AG04450 (cell line): ENCODE measurements around the gene CDC42BPA. TPM values are rescaled to one million over a fixed set of nuclear protein-coding genes. Genes with fewer than 3 reads are reported as not detected.

Experiments
- CTCF ChIA-PET: fragments of 300-600, 350-600 bp; formaldehyde crosslinking; extraction: SDS; loops from one replicate; lab custom pipeline; 2022; ENCODE audit warnings: antibody characterized with exemption, inconsistent platforms; lab: Charles Lee
- POLR2A ChIA-PET: fragments of 350-600 bp; formaldehyde crosslinking; extraction: SDS; loops from one replicate; lab custom pipeline; 2021; ENCODE audit warnings: antibody characterized with exemption, inconsistent platforms; lab: Yijun Ruan, JAX
- DNase-seq: peaks from one replicate; pipeline ENCODE4 v3.0.0-alpha.2; 2011; ENCODE audit warnings: low read depth, low spot score
- H3K27ac ChIP-seq: one replicate; pipeline ENCODE4 v1.5.1; 2012; ENCODE audit warnings: low read depth, low read length, control low read depth
- H3K27me3 ChIP-seq: one replicate; pipeline ENCODE4 v1.6.0; 2012; ENCODE audit warnings: low read length; ENCODE audit not compliant: control insufficient read depth, insufficient read depth
- H3K4me3 ChIP-seq: 2 replicates; pipeline ENCODE4 v1.5.1; 2011; ENCODE audit warnings: mild to moderate bottlenecking, low read depth, low read length, control low read depth
- H3K9me3 ChIP-seq: 2 replicates; pipeline ENCODE4 v1.5.1; 2012; ENCODE audit warnings: low read length; ENCODE audit not compliant: control insufficient read depth, insufficient read depth
- polyA plus RNA-seq: library from polyadenylated mRNA; depleted of rRNA; stranded (reverse); fragments of >200 nt; gene quantifications from 2 replicates; pipeline ENCODE4 v1.2.3, GENCODE V29; 2011
- TF ChIP-seq, protein P1 (sequence below): IDR thresholded peaks from 2 replicates; pipeline ENCODE4 v1.5.1; 2011; ENCODE audit warnings: low read depth, low read length, control low read depth, inconsistent platforms

CDC42BPA gene
- polyA plus RNA-seq, 1 experiment: 30.7 TPM

DNA sequence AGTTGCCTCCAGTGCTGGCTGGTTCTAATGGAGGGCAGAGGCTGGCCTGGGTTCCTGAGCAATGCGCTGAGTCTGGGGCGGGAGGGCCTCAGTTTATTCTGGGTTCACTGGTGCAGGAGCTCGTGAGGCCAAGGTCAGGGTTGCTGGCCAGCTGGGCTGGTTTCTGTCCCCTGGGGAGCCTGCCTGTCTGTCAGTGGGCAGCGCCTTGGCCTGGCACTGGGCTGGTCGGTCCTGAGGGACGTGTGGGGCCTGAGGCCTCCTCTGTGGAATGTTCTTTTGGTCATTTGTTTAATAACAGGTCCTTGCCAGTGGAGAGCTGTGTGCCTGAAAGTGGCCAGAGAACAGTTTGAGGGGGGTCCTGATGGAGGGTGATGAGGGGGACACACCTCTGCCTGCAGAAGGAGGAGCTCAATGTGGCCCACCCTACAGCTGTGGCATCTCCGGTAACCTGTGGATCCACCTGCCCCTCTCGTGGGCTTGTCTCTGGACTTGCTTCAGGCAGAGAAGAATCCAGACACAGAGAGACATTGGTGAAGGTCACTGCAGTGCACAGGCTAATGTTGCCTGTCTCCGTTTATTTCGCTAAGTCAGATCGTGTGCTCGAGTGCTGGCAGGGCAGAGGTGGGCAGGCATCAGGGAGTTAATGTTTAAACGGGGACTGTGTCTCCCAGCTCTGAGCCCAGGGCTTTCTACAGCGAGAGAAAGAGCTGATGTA lies 343.6 kb downstream of the CDC42BPA start:
- H3K27ac ChIP-seq: peak overlapping the region; percentile 47
- CTCF ChIA-PET: interaction anchor here (1.0 to 1.2 kb wide), 2 partner anchors 19 to 337 kb away, joined by 3 to 4 read pairs; no protein-coding TSS in a partner anchor
- POLR2A ChIA-PET: interaction anchor here (1.4 kb wide), 1 partner anchor 35 kb away, joined by 3 read pairs; no protein-coding TSS in a partner anchor
- no peak for DNase-seq
- TF ChIP-seq, protein P1, sequence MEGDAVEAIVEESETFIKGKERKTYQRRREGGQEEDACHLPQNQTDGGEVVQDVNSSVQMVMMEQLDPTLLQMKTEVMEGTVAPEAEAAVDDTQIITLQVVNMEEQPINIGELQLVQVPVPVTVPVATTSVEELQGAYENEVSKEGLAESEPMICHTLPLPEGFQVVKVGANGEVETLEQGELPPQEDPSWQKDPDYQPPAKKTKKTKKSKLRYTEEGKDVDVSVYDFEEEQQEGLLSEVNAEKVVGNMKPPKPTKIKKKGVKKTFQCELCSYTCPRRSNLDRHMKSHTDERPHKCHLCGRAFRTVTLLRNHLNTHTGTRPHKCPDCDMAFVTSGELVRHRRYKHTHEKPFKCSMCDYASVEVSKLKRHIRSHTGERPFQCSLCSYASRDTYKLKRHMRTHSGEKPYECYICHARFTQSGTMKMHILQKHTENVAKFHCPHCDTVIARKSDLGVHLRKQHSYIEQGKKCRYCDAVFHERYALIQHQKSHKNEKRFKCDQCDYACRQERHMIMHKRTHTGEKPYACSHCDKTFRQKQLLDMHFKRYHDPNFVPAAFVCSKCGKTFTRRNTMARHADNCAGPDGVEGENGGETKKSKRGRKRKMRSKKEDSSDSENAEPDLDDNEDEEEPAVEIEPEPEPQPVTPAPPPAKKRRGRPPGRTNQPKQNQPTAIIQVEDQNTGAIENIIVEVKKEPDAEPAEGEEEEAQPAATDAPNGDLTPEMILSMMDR: no peak
- H3K9me3 ChIP-seq: peaks cover 5% of the 10 kb centered on the region
- H3K4me3 ChIP-seq: no peak overlapping the region
- no peaks in the 10 kb centered on the region for H3K27me3 ChIP-seq

DNA sequence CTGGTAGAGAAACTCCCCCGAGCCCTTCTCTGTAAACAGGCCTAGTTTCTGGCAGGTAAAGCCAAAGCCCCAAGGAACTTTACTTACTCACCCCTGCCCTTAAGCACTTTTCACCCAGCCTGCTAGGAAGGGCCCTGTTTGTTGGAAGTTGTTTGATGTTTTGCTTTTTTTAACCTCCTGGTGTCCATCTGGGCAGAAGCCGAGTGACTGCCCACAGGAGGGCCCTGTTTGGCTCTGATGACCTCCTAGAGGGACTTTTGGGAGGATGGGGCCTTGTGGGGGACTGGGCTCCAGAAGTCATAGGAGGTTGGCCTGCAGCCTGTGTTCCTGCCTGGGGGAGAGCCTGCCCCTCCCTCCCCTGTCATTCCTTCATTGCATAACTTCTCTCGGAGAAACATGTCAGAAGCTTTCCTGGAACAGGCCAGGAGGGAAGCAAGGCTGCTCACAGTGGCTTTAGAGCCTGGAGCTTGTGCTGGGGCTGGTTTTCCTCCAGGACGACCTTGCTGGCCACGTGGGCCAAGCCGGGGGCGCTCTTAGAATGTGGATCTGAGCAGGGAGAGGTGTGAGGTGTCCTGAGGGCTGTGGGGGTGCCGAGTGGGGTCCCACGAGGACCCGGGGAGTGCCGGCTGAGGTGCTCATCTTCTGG lies 344.3 kb downstream of the CDC42BPA start:
- no peak for DNase-seq
- TF ChIP-seq, protein P1: 0 out of 2 replicates have a peak, but pooled peaks have one; percentile 2
- Histone ChIP-seq H3K4me3 (no peak overlapping the region), H3K27me3 (no peaks in the 10 kb centered on the region), H3K27ac (peak overlapping the region; percentile 47), H3K9me3 (peaks cover 5% of the 10 kb centered on the region)
- ChIA-PET POLR2A (interaction anchor here (1.4 kb wide), 1 partner anchor 35 kb away, joined by 3 read pairs; no protein-coding TSS in a partner anchor), CTCF (interaction anchor here (0.5 to 1.2 kb wide), 3 partner anchors 19 to 336 kb away, joined by 3 to 4 read pairs (median 3); no protein-coding TSS in a partner anchor)

DNA sequence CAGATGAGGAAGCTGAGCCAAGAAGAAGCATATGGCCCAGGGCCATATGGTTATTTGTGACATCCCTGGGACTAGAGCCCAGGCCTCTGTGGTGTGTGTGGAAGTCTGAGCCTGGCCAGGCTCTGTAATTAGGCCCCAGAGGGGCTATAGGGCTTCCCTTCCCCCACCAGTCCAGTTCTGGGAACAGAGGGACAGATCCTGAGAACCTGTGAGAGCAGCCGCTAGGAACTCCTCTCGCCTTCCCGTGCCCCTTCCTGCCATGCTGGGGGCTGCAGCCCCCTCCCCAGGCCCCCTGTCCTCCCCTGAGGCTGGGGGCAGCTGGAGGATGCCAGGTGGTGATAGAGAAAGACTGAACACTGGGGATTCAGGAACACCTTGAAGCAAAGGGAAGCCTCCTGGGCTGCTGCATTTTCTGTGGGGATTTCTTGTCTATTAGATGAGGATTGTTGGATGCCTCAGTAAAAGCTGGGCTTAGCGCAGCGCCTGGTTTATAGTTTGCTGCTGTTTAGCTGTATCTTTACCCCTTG lies 344.9 kb downstream of the CDC42BPA start:
- CTCF ChIA-PET: interaction anchor here (0.5 to 1.2 kb wide), 2 partner anchors 125 to 336 kb away, joined by 3 to 4 read pairs; no protein-coding TSS in a partner anchor
- TF ChIP-seq, protein P1: no peak
- peak overlapping the region; percentile 47 for H3K27ac ChIP-seq

DNA sequence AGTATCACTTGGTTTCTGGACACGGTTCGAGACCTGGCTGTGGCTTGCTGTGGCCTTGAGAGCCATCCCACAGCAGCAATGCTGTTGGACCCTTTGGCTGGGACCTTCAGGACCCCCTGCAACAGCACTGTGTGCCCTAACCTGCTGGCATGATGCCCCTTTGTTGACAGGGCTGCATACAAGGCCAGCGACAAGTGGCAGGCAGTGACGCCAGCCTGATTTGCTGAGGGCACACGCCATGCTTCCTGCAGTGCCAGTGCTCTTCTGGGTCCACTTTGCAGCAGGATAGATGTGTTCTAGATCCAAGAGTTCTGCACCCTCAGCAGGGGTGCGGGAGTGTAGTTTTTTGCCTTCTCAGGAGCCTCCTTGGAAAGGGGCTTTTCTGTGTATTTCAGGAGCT lies 345.4 kb downstream of the CDC42BPA start:
- CTCF ChIA-PET: no interaction called here
- Histone ChIP-seq H3K27ac (no peak overlapping the region), H3K9me3 (peaks cover 5% of the 10 kb centered on the region), H3K4me3 (no peak overlapping the region), H3K27me3 (no peaks in the 10 kb centered on the region)
- DNase-seq: no peak
- TF ChIP-seq, protein P1: no peak
- POLR2A ChIA-PET: no interaction called here

More for the DNA sequence above, 344.9 kb downstream of the CDC42BPA start:
- no peak for DNase-seq
- Histone ChIP-seq H3K9me3 (peaks cover 5% of the 10 kb centered on the region), H3K4me3 (no peak overlapping the region), H3K27me3 (no peaks in the 10 kb centered on the region)
- POLR2A ChIA-PET: interaction anchor here (1.4 kb wide), 1 partner anchor 34 kb away, joined by 3 read pairs; no protein-coding TSS in a partner anchor
